HG03045 (cell line): ENCODE data around the gene IL15RA.
"Not testable (repeated sequence)": the region's sequence is repeated elsewhere in the genome, so short reads cannot be mapped to it uniquely, and the experiment has no call there.

Source experiments
- ATAC-seq: cut with Tn5 transposase; IDR thresholded peaks from one replicate; pipeline ENCODE4 v1.9.1; 2021; ENCODE audit warnings: mild to moderate bottlenecking, moderate library complexity; ENCODE audit not compliant: unreplicated experiment

The IL15RA gene

DNA sequence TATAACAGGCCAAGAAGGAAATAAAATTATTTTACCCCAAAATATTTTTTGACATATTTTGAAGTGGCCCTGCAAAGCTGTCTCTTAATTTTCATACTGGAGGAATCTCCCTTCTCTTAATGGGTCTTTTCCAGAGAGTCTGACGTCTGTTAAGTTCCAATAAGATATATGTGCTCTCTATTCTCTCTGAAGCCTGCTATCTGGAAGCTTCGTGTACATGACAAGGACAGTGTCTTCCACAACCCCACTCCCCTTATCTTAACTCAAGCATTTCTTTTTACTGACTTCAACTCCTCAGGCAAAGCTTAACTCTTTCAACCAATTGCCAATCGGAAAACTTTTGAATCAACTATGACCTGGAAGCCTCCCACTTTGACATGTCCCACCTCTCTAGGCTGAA is 29.2 kb upstream of the IL15RA start:
- ATAC-seq = no peak

DNA sequence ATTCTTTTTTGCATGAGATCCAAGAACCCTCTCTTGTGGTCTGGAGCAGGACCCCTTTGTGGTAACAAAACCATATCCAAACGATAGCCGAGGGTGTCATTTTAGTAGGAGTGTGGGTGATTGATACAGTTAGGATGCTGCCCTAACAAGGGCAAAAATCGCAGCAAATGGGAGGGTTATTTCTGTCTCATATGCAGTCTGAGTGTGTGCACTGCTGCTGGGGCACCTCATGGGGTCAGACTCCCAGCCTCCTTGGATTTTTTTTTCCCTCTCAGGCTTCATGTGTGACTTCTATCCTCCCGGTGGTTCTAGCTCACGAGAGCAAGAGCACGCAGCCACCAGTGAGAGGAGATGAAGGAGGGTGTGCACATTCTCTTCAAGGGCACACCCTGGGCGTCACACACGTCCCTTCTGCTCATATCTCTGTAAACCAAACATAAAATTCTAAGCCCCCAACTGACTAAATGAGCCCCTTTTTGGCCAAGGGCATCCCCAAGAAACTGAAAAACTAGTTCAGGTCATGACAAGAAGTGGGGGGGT is 28.6 kb upstream of the IL15RA start:
- no peak for ATAC-seq

DNA sequence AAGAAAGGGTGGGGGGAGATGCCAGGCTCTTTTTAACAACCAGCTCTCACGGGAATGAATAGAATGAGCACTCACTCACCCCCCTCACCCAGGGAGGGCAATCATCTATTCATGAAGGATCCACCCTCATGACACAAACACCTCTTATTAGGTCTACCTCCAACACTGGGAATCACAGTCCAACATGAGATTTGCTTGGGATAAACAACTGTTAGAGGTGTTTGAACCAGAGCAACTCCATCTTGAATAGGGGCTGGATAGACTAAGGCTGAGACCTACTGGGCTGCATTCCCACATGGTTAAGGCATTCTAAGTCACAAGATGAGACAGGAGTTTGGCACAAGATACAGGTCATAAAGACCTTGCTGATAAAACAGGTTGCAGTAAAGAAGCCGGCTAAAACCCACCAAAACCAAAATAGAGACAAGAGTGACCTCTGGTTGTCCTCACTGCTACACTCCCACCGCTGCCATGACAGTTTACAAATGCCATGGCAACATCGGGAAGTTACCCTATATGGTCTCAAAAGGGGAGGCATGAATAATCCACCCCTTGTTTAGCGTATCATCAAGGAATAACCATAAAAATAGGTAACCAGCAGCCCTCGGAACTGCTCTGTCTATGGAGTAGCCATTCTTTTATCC is 27.9 kb upstream of the IL15RA start:
- not testable (repeated sequence) for ATAC-seq

DNA sequence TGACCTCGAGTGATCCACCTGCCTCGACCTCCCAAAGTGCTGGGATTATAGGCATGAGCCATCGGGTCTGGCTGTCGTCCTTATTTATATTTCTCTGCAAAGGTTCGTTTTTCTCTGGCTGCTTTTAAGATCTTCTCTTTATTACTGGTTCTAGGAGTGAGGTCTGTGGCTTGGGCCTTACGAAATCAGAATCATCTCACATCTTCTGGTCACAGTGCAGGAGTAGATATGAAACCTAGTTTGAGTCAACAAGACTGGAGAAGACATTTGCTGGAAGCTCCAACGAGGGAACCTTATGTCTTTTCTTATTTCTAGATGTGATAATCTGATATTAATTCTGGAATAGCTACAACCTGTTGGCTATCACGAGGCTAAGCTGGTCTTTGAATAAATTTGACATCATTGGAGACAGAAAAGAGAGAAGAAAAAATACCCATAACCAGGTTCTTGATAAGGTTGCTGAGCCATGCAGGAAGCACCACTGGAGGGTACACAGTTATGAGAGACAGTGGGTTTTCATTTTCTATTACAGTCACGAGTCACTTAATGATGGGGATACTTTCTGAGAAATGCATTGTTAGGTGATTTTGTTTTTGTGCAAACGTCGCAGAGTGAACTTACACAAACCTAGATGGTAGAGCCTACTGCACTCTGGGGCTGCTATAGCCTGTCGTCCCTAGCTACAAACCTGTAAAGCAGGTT is 25.6 kb upstream of the IL15RA start:
- ATAC-seq = no peak

DNA sequence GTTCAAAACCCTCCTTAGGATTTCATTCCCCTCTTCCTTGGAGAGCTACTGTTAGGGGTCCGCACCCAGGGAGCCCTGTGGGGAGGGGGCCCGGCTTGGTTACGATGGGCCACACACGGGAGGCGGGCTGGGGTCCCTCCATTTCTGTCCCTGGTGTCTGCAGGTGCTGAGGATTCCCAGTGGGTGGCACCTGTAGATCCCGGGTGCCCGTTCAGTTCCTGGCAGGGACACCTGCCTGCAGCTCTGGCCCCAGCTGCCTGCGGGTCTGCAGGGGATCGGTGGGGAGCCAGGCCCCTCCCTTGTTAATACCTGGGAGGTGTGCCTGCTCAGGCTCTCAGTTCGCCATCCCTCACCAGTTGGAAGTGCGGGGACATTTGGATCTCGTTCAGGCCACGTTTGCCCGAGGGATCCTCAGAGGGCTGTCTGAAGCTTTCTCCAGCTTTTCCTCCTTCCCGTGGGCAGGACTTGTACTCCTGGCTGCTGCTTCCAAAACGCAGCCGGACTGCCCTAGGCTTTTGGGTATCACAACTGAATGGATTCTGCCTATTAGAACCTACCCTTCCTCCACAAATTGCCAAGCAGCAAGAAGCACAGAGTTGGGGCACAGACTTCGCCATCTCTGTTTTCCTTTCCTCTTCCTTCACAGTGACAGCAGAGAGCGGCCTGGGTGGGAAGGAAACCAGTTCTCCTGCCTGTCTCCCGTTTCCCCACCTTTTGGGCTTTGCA is 22.3 kb upstream of the IL15RA start:
- ATAC-seq = no peak

DNA sequence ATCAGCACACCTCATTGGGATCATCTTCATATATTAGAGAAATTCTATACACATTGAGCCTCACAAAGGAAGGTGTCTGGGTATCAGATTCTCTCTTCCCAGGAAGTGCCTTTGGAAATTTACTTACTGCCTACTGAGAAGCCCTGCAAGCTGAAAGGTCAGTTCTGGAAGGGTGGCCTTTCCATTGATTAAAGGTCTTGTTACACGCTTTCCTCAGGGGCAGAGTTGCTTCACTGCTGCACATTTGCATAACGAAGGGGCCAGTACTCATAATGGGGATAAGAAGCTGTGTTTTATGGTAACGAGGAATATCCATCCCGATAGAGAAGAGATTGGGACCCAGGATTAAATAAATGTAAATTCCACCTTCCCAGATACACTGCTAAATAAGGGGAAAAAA is 19.4 kb upstream of the IL15RA start:
- ATAC-seq = no peak

DNA sequence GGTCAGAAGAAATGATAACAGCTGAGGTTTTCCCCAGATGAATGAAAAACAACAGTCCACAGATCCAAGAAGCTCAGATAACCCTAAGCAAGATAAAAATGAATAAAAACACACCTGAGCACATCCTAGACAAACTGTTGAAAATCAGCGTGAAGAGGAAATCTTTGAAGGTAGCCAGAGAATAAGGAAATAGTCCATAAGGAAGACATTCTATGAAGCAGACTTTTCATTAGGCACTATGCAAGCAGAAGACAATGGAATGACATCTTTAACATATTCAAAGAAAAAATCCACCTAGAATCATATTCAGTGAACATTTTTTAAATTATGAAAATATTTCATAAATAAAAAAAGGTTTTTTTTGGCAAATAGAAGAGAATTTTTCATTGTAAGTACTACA is 15.1 kb upstream of the IL15RA start:
- ATAC-seq = no peak

DNA sequence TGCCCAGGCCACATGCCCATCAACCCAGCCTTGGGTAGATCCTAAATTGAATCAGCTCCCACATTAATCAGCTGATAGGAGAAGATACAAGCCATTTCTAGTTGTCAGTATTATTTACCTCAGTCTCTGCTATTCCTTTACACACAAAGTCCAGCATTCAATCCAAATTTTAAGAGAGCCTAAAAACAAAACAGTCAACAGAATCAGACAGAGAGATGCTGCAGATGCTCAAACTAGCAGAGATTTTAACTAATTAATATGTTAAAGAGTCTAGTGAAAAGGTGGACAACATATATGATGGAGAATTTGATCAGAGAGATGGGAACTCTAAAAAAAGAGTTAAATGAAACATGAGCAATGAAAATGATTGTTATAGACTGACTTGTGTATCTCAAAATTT is 14.4 kb upstream of the IL15RA start:
- no peak for ATAC-seq

DNA sequence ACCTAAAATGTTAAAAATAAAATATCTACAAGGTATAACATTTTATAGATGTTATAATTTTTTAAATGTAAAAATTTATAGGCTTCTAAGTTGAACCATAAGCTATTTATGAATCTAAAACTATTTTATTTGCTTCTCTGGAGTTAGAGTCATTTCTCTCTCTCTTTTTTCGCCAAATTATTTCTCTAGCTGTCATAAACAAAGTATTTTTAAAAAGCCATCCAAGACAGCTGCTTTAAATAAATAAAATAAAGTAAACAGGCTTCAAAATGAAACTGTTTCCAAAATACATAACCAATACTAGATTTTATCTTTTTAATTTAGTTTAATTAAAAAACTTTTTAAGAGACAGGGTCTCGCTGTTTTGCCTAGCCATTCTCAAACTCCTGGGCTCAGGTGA is 12.4 kb upstream of the IL15RA start:
- ATAC-seq = no peak

DNA sequence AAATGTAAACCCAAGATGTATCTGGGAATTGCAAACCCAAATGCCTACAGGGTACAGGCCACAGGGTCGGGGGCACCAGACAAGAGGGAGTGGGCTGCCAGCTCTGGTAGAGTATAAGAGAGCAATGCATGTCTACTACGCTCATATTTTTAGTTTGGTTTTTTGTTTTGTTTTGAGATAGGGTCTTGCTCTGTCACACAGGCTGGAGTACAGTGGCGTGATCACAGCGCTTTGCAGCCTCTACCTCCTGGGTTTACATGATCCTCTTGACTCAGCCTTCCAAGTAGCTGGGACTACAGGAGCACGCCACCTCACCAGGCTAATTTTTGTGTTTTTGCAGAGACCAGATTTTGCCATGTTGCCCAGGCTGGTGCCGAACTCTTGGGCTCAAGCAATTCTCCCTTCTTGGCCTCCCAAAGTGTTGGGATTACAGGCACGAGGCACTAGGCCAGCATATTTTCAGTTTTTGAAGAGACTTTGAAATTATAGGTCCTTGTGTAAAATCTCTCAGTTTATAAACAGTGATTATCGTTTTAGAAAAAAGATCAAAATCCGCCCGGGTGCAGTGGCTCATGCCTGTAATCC is 11.1 kb upstream of the IL15RA start:
- no peak for ATAC-seq

DNA sequence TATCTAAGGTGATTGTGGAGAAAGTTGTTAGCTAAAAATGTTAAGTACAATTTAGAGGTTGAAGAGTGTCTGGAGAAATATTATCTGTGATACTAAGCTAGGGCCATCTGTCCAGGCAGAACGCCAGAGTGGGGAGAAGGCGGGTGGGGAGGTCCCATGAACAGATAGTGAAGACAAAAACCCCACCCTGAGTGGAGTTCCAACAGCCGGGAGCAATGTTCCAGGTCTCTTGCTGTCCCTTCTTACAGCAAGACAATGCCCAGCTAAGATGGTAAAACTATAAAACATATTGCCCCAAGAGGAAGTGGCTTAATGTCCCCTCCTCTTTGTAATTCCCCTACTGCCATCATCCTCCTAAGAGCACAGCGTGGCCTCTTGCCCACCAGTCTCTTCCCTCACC is 10.4 kb upstream of the IL15RA start:
- no peak for ATAC-seq

DNA sequence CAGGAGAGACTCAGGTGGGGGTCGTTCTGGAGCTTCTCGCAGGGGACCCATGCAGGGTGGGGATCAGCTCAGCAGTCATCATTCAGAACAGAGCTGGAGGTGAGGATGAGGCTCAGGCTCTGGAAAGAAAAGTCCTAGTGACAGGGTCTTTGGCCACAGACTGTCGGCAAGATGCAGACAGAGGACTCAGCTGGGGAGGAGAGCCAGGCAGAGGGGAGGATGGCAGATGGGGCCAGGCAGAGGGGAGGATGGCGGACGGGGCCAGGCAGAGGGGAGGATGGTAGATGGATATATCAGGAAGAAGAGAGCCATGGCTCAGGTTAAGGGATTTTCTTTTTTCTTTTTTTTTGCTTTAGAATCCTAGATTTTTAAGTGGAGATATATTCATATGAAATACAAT is 7.7 kb upstream of the IL15RA start:
- ATAC-seq = no peak

DNA sequence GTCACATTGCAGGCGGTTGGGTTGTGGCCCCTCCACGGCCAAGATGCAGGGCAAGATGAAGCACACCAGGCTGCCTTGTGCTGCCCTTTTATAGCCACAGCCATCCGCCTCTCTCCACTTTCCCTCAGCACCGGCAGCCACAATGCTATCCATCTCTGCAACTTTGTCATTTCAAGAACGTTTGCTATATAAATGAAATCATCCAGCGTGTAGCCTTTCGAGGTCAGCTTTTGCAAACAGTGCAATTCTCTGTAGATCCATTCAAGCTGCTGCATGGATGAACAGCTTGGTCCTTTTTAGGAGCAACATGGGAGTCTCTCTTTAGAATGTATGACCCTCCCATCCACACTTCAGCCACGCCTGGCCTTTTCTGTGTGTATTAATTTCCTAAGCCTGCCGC is 6.4 kb upstream of the IL15RA start:
- no peak for ATAC-seq

DNA sequence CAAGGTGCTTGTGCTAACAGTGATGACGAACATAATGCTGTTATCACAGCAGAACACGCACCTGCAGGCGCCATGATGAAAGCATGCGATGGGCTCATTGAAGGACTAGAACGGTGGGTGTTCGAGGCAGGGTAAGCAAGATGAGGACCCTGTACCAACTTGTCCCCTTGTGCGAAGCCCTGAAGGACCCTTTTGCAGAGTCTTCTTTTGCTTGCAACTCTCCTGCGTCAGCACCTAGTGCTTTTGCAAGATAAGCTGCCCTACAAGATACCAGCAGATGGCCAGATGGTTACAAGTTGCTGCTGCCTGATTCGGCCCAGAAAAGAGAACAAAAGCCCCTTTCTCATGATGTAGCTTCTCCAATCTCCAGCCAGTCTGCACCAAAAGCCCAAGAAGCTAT is 4.2 kb upstream of the IL15RA start:
- no peak for ATAC-seq

DNA sequence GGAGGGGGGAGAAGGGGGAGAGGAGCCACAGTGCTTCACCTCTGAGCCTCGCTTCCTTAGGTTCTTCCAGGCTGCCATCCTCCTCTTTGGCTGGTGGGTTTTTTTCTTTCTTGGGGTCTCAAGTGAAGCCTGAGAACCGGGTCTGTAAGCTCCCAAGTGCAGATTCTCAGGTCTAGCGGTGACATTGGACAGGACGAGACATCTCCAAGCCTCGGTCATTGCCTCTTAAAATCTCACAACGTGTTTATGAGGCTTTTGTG is 817 bp upstream of the IL15RA start:
- no peak for ATAC-seq

DNA sequence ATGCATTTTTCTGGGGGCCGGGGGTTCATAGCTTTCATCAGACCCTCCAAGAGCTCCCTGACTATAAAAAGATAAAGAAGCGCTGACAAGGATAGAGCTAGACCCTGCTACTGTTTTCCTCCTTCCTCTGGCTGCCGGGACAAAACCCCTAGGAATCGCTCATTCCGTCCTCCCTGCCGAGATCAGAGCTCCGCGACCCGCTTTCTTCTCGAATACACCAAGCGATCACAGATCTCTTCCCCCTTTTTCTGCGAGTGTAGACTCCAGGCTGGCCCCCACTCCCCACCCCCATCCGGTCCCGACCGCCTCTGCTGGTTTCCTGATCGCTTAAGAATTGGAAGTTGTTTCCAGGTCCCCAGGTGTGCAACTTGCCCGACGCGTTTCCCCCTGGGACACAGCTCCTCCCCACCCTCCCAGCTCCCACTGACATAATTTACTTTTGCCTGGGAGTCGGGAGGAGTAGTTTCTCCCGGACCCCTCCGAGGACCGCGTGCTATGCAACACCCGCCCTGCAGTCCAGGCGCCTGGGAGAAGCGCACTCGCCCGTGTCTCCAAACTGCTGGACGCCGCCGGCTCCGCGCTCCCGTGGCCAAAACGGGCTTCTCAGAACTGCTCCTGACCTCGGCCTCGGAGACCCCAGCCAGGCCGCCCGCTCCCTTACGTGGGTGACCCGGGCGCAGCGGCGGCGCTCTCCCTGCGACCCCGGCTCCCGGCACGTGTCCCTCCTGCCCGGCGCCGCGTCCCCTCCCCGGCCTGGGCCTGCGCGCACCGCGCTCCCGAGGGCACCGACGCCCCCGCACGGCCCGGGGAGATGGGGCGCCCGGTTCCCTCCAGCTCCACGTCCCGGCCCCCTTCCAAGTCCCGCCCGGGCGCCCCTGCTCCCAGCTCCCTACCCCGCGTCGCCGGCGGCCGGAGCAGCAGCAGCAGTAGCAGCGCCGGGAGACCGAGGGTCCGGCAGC is 552 bp downstream of the IL15RA start:
- peak; percentile 19 for ATAC-seq

DNA sequence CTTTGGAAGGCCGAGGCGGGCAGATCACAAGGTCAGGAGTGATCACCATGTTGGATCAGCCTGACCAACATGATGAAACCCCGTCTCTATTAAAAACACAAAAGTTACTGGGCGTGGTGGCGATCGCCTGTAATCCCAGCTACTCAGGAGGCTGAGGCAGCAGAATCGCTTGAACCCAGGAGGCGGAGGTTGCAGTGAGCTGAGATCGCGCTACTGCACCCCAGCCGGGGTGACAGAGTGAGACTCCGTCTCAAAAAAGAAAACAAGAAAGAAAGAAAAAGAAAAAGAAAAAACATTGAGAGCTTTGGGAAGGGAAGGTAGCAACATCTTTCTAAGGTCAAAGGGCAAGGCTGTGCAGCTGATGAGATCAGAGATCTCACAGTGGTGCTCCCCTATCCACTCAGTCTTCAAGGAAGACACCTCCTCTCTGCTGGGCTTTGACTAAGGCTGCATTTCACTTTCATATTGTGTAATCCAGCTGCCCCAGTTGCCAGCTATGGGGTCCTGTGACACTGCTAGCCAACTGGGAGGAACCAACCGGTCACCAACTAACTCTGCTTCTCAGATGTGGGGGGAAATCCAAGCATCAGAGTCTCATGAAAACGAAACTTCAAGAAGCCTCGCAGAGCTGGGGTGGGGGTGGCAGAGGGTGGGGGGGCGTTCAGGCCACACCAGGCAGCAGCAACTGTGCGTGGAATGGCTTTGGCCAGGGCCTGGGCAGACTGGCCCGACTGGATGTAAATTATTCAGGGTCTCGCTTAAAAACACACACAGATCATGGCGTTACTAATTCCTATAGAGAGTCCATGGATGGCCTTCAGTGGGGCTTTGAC is 1.5 kb downstream of the IL15RA start:
- ATAC-seq = peak; percentile 63

DNA sequence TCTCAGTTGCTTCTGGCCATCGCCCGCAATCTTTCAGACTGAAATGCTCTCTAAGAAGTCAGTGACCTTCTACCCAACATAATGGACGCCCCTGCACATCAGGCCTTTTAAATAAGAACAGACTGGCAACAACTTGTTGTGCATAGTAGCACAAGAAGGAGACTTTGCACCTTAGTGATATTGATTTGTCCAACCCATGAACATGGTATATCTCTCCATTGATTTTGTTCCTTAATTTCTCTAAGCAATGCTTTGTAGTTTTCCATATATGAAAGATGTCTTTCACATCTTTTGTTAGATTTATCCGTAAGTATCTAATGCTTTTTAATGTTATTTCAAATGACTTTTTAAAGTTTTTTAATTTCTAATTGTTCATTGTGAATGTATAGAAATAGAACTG is 4.3 kb downstream of the IL15RA start:
- ATAC-seq = no peak

DNA sequence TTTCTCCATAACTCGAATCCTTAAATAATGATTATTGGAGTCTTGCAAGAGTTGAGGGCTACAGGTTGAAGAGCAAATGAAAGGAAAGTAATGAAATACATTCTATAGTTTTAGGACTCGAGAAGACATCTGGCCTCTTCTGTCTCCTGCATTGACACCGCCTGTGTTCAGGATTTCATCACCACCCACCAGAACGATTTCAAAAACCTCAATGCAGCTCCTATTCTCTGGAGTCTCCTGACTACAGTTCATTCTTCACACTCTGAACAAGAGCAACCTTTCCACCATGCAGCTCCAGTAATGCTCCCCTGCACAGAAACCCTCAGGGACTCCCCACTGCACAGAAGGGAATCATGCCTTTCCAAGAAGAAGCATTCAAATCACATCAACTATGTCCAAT is 5.5 kb downstream of the IL15RA start:
- no peak for ATAC-seq

DNA sequence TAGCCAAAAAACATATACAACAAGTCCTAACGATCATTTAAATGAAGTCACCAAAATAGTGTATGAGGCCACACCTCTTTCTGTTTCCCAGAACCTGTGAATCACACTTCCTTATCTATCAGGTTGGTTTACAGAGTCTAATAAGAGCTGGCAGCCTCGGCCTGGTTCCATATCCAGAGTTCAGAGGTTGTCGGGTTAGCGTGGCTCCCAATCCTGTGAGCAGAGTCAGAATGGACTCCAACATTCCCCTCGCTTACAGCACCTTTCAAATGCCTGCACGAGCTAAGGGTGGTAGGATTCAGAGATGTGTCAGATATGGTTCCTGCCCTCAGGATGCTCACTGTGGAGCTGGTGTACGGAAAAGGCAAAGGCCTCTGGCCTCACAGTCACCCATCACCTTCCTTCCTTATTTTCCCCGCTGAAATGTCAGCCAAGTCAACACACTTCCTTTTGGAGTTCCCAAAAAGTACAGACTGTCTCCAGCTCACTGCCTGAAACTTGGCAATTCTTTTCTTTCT is 6.0 kb downstream of the IL15RA start:
- ATAC-seq = no peak
